ENCODE results near the gene INSRR. TPM values are rescaled to one million over a fixed set of nuclear protein-coding genes. Genes with fewer than 3 reads are reported as not detected.

The INSRR gene
- total and polyA plus RNA-seq, 2 of the 4 experiments (the other 2 are of a cell fraction): not detected

GRCh38 chr1:156794506-156795373 lies 64.2 kb downstream of the INSRR start (continued):
- no peak for TF ChIP-seq CEBPB (IDR thresholded peaks at IDR 0.05; ENCODE audit: low read depth, low read length)

Other genes with a start within 250 kb of the INSRR start
- not detected in 2 replicates for gene HAPLN2, start 239.7 kb downstream of the INSRR start, total RNA-seq (2012; rRNA removed)
- not detected in 2 replicates for gene HAPLN2, start 239.7 kb downstream of the INSRR start, polyA plus RNA-seq (2012; rRNA removed)
- not detected in 2 replicates for gene BCAN, start 217.0 kb downstream of the INSRR start, total RNA-seq (2012; rRNA removed)
- gene BCAN, start 217.0 kb downstream of the INSRR start, polyA plus RNA-seq (2012; rRNA removed): 0.07 TPM in 1 of 2 replicates, not detected in the other
- gene NES, start 181.7 kb downstream of the INSRR start, total RNA-seq (2012; rRNA removed): 40.1 and 46.1 TPM in 2 replicates
- 25.3 and 26.7 TPM in 2 replicates for gene NES, start 181.7 kb downstream of the INSRR start, polyA plus RNA-seq (2012; rRNA removed)
- gene CRABP2, start 153.5 kb downstream of the INSRR start, total RNA-seq (2012; rRNA removed): 6.1 and 6.3 TPM in 2 replicates
- 12.2 and 15.7 TPM in 2 replicates for gene CRABP2, start 153.5 kb downstream of the INSRR start, polyA plus RNA-seq (2012; rRNA removed)
- gene METTL25B, start 130.6 kb downstream of the INSRR start, total RNA-seq (2012; rRNA removed): 2.3 and 3.1 TPM in 2 replicates
- gene METTL25B, start 130.6 kb downstream of the INSRR start, polyA plus RNA-seq (2012; rRNA removed): 9.6 and 10.1 TPM in 2 replicates
- gene ISG20L2, start 130.4 kb downstream of the INSRR start, total RNA-seq (2012; rRNA removed): 13.6 and 17.0 TPM in 2 replicates
- 27.2 and 27.3 TPM in 2 replicates for gene ISG20L2, start 130.4 kb downstream of the INSRR start, polyA plus RNA-seq (2012; rRNA removed)
- gene MRPL24, start 118.0 kb downstream of the INSRR start, total RNA-seq (2012; rRNA removed): 65.3 and 68.8 TPM in 2 replicates
- gene MRPL24, start 118.0 kb downstream of the INSRR start, polyA plus RNA-seq (2012; rRNA removed): 94.9 and 99.5 TPM in 2 replicates
- 94.6 and 145 TPM in 2 replicates for gene HDGF, start 107.4 kb downstream of the INSRR start, total RNA-seq (2012; rRNA removed)
- gene HDGF, start 107.4 kb downstream of the INSRR start, polyA plus RNA-seq (2012; rRNA removed): 102 and 123 TPM in 2 replicates
- gene PRCC, start 91.6 kb downstream of the INSRR start, total RNA-seq (2012; rRNA removed): 10.6 and 14.7 TPM in 2 replicates
- gene PRCC, start 91.6 kb downstream of the INSRR start, polyA plus RNA-seq (2012; rRNA removed): 52.4 and 59.6 TPM in 2 replicates
- 0.28 TPM in 1 of 2 replicates, not detected in the other for gene SH2D2A, start 42.3 kb downstream of the INSRR start, total RNA-seq (2012; rRNA removed)
- gene SH2D2A, start 42.3 kb downstream of the INSRR start, polyA plus RNA-seq (2012; rRNA removed): 0.23 TPM in 1 of 2 replicates, not detected in the other
- not detected in 2 replicates for gene NTRK1, start 1.7 kb upstream of the INSRR start, total RNA-seq (2012; rRNA removed)
- gene NTRK1, start 1.7 kb upstream of the INSRR start, polyA plus RNA-seq (2012; rRNA removed): 0.03 TPM in 1 of 2 replicates, not detected in the other
- 2.0 and 2.8 TPM in 2 replicates for gene PEAR1, start 34.6 kb upstream of the INSRR start, total RNA-seq (2012; rRNA removed)
- 44.4 and 52.1 TPM in 2 replicates for gene PEAR1, start 34.6 kb upstream of the INSRR start, polyA plus RNA-seq (2012; rRNA removed)
- not detected in 2 replicates for gene LRRC71, start 61.5 kb upstream of the INSRR start, total RNA-seq (2012; rRNA removed)
- 0.47 and 0.50 TPM in 2 replicates for gene LRRC71, start 61.5 kb upstream of the INSRR start, polyA plus RNA-seq (2012; rRNA removed)
- 15.3 and 16.8 TPM in 2 replicates for gene ARHGEF11, start 186.6 kb upstream of the INSRR start, total RNA-seq (2012; rRNA removed)
- 17.2 and 18.5 TPM in 2 replicates for gene ARHGEF11, start 186.6 kb upstream of the INSRR start, polyA plus RNA-seq (2012; rRNA removed)
- not detected in 2 replicates for gene ETV3L, start 240.7 kb upstream of the INSRR start, total RNA-seq (2012; rRNA removed)
- not detected in 2 replicates for gene ETV3L, start 240.7 kb upstream of the INSRR start, polyA plus RNA-seq (2012; rRNA removed)

Measured in IMR-90 (cell line).